ENCODE results near the gene ANKRD28.
"Not testable (repeated sequence)": the region's sequence is repeated elsewhere in the genome, so short reads cannot be mapped to it uniquely, and the experiment has no call there.

- not testable (repeated sequence) for TF ChIP-seq RXRA (IDR thresholded peaks at IDR 0.05; ENCODE audit: borderline replicate concordance, low read depth); TAF1 (IDR thresholded peaks at IDR 0.05; ENCODE audit: borderline replicate concordance, low read depth, low read length); EZH2phosphoT487 (IDR thresholded peaks at IDR 0.05; ENCODE audit: borderline replicate concordance, low read depth); MXI1 (IDR thresholded peaks at IDR 0.05; ENCODE audit: low read depth, low read length); NRF1 (IDR thresholded peaks at IDR 0.05; ENCODE audit: low read depth, low read length); RAD21 (IDR thresholded peaks at IDR 0.05; ENCODE audit: low read length); REST (IDR thresholded peaks at IDR 0.05; ENCODE audit: low read depth, low read length); JUND (IDR thresholded peaks at IDR 0.05); POLR2AphosphoS5 (IDR thresholded peaks at IDR 0.05; ENCODE audit: low read depth, low read length); RFX5 (IDR thresholded peaks at IDR 0.05; ENCODE audit: low read length); GABPA (IDR thresholded peaks at IDR 0.05; ENCODE audit: low read depth); EP300 (IDR thresholded peaks at IDR 0.05; ENCODE audit: borderline replicate concordance in 1 of 2, low read depth in 1 of 2, low read length in 1 of 2)
- TF ChIP-seq, protein P1, sequence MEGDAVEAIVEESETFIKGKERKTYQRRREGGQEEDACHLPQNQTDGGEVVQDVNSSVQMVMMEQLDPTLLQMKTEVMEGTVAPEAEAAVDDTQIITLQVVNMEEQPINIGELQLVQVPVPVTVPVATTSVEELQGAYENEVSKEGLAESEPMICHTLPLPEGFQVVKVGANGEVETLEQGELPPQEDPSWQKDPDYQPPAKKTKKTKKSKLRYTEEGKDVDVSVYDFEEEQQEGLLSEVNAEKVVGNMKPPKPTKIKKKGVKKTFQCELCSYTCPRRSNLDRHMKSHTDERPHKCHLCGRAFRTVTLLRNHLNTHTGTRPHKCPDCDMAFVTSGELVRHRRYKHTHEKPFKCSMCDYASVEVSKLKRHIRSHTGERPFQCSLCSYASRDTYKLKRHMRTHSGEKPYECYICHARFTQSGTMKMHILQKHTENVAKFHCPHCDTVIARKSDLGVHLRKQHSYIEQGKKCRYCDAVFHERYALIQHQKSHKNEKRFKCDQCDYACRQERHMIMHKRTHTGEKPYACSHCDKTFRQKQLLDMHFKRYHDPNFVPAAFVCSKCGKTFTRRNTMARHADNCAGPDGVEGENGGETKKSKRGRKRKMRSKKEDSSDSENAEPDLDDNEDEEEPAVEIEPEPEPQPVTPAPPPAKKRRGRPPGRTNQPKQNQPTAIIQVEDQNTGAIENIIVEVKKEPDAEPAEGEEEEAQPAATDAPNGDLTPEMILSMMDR (IDR thresholded peaks at IDR 0.05), result not testable (repeated sequence)
These were observed 15.3 kb upstream of the ANKRD28 start for GRCh38 chr3:15813079-15813478.

Measured in SK-N-SH (cell line).